Vagina (tissue), 2 donors: Measurements from ENCODE around the gene MT1A. TPM values are rescaled to one million over a fixed set of nuclear protein-coding genes. Genes with fewer than 3 reads are reported as not detected.

Experiments used
- DNase-seq, 2 donors: peaks; one replicate each; pipeline ENCODE4 v3.0.0-alpha.2; 2017; ENCODE audit errors: extremely low spot score in 2 of 2
- H3K27ac ChIP-seq: fragments of 200-600 bp; sonication (generic); one replicate; pipeline ENCODE4 v1.5.1; 2019
- H3K27me3 ChIP-seq: fragments of 200-600 bp; sonication (generic); one replicate; pipeline ENCODE4 v1.5.1; 2019
- H3K36me3 ChIP-seq, 2 donors: fragments of 200-600 bp; sonication (generic); one replicate each; pipeline ENCODE4 v1.5.1; 2017 to 2019
- H3K4me1 ChIP-seq: fragments of 200-600 bp; sonication (generic); one replicate; pipeline ENCODE4 v1.5.1; 2019
- H3K4me3 ChIP-seq, 2 donors: fragments of 200-600 bp; sonication (generic); 1 replicate in 1 of 2; 2 replicates in 1 of 2; pipeline ENCODE4 v1.5.1; 2016 to 2019
- H3K9me3 ChIP-seq: fragments of 200-600 bp; sonication (generic); one replicate; pipeline ENCODE4 v1.5.1; 2019
- POLR2A ChIP-seq, 2 donors: fragments of 450-650 bp; IDR thresholded peaks; one replicate each; pipeline ENCODE4 v1.6.1; 2017; ENCODE audit warnings: antibody characterized with exemption in 2 of 2, mild to moderate bottlenecking in 2 of 2, moderate library complexity in 2 of 2
- POLR2AphosphoS5 ChIP-seq, 2 donors: sonication (generic); formaldehyde crosslinking; IDR thresholded peaks; one replicate each; pipeline ENCODE4 v1.9.0; 2017; ENCODE audit warnings: antibody characterized with exemption in 2 of 2, mild to moderate bottlenecking in 2 of 2, low read depth in 1 of 2; ENCODE audit not compliant: insufficient read depth in 1 of 2
- intact Hi-C: fragments of 100-400 bp; cut with DNase I; formaldehyde crosslinking; loops from one replicate; pipeline ENCODE4 v1.15.1; 2023
- total RNA-seq: library from RNA; depleted of rRNA; stranded (reverse); fragments of >200 nt; gene quantifications from one replicate; pipeline ENCODE4 v1.2.3, GENCODE V29; 2016
- TF ChIP-seq, protein P1 (sequence below), 3 experiments: fragments of 450-650 bp in 2 of 3; fragments of 200-600 bp in 1 of 3; sonication (generic) in 1 of 3; IDR thresholded peaks; one replicate each; pipeline ENCODE4 v1.5.1; 2017 to 2019; ENCODE audit warnings: antibody characterized with exemption in 3 of 3, mild to moderate bottlenecking in 2 of 3, moderate library complexity in 2 of 3

MT1A gene
- total RNA-seq, 1 donor from 2014 or later: 110 TPM

DNA sequence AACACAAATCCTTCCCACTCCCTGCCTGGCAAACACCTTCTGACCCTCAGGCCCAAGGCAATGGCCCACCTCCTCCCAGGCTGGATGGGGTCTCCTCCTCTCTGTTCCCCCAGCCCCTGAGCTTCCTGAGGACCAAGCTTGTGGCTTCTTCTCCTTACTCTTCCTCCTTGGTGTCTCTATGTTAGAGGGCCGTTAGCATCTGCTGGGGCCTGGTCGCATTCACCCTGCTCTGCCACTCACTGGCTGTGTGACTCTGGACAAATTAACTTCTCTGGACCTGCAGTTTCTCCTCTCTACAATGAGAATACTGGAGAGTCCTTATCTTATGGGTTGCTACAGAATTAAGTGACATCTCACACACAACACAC, 30.8 kb upstream of the MT1A start:
- peaks cover 51% of the 10 kb centered on the region for H3K4me1 ChIP-seq
- intact Hi-C loops: loop anchor here (2.0 kb wide), 2 partner anchors 25 to 75 kb away; partner anchors contain the start of genes MT1M and MT1X
- TF ChIP-seq, protein P1, sequence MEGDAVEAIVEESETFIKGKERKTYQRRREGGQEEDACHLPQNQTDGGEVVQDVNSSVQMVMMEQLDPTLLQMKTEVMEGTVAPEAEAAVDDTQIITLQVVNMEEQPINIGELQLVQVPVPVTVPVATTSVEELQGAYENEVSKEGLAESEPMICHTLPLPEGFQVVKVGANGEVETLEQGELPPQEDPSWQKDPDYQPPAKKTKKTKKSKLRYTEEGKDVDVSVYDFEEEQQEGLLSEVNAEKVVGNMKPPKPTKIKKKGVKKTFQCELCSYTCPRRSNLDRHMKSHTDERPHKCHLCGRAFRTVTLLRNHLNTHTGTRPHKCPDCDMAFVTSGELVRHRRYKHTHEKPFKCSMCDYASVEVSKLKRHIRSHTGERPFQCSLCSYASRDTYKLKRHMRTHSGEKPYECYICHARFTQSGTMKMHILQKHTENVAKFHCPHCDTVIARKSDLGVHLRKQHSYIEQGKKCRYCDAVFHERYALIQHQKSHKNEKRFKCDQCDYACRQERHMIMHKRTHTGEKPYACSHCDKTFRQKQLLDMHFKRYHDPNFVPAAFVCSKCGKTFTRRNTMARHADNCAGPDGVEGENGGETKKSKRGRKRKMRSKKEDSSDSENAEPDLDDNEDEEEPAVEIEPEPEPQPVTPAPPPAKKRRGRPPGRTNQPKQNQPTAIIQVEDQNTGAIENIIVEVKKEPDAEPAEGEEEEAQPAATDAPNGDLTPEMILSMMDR (IDR thresholded peaks at IDR 0.05): no peak
- TF ChIP-seq POLR2AphosphoS5 (IDR thresholded peaks at IDR 0.05; ENCODE audit: insufficient read depth in 1 of 2, low read depth in 1 of 2) (no peak), POLR2A (IDR thresholded peaks at IDR 0.05) (no peak)

DNA sequence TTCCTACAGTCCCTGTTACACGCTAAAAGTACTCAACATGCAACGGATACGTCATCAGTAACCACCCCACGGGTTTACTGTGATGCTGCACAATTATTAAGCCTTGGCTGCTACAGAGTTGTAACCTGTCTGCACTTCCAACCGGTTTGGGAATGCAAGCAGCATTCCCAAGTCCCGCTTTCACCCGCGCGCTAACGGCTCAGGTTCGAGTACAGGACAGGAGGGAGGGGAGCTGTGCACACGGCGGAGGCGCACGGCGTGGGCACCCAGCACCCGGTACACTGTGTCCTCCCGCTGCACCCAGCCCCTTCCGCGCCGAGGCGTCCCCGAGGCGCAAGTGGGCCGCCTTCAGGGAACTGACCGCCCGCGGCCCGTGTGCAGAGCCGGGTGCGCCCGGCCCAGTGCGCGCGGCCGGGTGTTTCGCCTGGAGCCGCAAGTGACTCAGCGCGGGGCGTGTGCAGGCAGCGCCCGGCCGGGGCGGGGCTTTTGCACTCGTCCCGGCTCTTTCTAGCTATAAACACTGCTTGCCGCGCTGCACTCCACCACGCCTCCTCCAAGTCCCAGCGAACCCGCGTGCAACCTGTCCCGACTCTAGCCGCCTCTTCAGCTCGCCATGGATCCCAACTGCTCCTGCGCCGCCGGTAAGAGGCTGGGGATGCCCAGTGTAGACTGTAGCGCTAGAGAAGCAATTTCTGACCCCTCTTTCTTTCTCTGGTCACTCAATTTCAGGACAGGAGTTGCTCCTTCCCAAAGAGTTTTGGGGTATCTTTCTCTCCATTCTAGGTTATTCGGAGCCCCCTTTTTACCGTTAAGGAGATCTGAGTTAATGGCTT, 30.2 kb upstream of the MT1A start, which contains the start of gene MT2A:
MT2A (plus strand) TSS at position 542 of the 833 bp plus-strand sequence; CDS start at position 614, 72 bp downstream.
- Histone ChIP-seq H3K27me3 (no peaks in the 10 kb centered on the region), H3K4me3 (peak within 1 kb of the TSS; percentile 63 to 67), H3K4me1 (peaks cover 51% of the 10 kb centered on the region), H3K36me3 (no peaks in the 10 kb centered on the region), H3K9me3 (no peaks in the 10 kb centered on the region), H3K27ac (peak within 1 kb of the TSS; percentile 83)
- peak in 1 of 2 donors; percentile 97 for DNase-seq
- TF ChIP-seq POLR2AphosphoS5 (IDR thresholded peaks at IDR 0.05; ENCODE audit: insufficient read depth in 1 of 2, low read depth in 1 of 2) (peak; percentile 76 to 96), POLR2A (IDR thresholded peaks at IDR 0.05) (peak in 1 of 2 donors; percentile 91)
- TF ChIP-seq, protein P1 (IDR thresholded peaks at IDR 0.05): no peak
- intact Hi-C loops: loop anchor here (2.0 kb wide), 1 partner anchor 25 kb away; the partner anchor contains the start of gene MT1M

More for the DNA sequence above, 30.8 kb upstream of the MT1A start:
- no peak for DNase-seq
- Histone ChIP-seq H3K9me3 (no peaks in the 10 kb centered on the region), H3K27ac (peak overlapping the region; percentile 83), H3K4me3 (peak overlapping the region; percentile 63 to 67), H3K27me3 (no peaks in the 10 kb centered on the region), H3K36me3 (no peaks in the 10 kb centered on the region)

DNA sequence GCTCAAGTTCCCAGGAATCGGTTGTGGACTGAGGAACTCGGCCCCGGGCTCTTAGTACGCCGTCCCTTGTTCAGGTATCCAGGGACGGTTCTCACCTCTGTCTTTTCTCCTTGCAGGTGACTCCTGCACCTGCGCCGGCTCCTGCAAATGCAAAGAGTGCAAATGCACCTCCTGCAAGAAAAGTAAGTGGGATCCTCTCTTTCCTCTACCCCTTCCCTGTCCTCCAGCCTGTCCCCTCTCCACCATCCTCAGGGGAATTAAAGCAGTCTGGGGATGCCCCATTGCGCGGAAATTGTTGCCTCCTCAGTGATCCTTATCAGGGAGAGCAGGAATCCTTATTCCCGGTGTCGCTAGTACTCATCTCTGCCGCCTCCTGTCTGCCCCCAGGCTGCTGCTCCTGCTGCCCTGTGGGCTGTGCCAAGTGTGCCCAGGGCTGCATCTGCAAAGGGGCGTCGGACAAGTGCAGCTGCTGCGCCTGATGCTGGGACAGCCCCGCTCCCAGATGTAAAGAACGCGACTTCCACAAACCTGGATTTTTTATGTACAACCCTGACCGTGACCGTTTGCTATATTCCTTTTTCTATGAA, 29.5 kb upstream of the MT1A start:
- Histone ChIP-seq H3K4me3 (peak overlapping the region; percentile 63 to 67), H3K27me3 (no peaks in the 10 kb centered on the region), H3K9me3 (no peaks in the 10 kb centered on the region), H3K4me1 (peaks cover 51% of the 10 kb centered on the region), H3K36me3 (no peaks in the 10 kb centered on the region), H3K27ac (peak overlapping the region; percentile 83)
- no peak for DNase-seq
- intact Hi-C loops: loop anchor here (2.0 kb wide), 1 partner anchor 24 kb away; the partner anchor contains the start of gene MT1M
- TF ChIP-seq POLR2A (IDR thresholded peaks at IDR 0.05) (no peak), POLR2AphosphoS5 (IDR thresholded peaks at IDR 0.05; ENCODE audit: insufficient read depth in 1 of 2, low read depth in 1 of 2) (no peak)
- TF ChIP-seq, protein P1 (IDR thresholded peaks at IDR 0.05): no peak

DNA sequence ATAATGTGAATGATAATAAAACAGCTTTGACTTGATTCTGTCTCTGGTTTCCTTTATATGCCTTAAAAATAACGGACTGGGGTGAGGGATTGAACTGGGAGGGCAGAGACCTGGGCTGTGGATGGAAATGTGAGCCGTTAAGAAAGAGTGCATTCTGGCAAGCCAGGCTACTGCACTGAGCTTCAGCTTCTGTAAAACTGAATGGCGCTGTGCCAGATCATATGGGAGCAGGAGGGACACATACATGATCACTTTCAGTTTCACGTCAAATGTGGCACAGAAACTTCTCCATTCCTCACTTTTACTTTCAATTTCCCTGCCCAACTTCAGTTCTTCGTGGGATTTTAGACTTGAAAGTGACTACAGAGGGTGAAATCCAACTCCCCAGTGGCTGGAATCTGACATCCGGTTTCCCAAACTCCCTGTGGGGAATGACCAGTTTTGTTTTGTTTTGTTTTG, 29.0 kb upstream of the MT1A start:
- peak overlapping the region; percentile 63 to 67 for H3K4me3 ChIP-seq
- intact Hi-C loops: loop anchor here (2.0 kb wide), 1 partner anchor 23 kb away; the partner anchor contains the start of gene MT1M
- peak overlapping the region; percentile 83 for H3K27ac ChIP-seq
- no peaks in the 10 kb centered on the region for H3K27me3 ChIP-seq
- TF ChIP-seq, protein P1 (IDR thresholded peaks at IDR 0.05): peak in 1 of 3 experiments; percentile 27
- TF ChIP-seq POLR2AphosphoS5 (IDR thresholded peaks at IDR 0.05; ENCODE audit: insufficient read depth in 1 of 2, low read depth in 1 of 2): no peak
- DNase-seq: no peak
- no peaks in the 10 kb centered on the region for H3K36me3 ChIP-seq
- H3K9me3 ChIP-seq: no peaks in the 10 kb centered on the region
- H3K4me1 ChIP-seq: peaks cover 51% of the 10 kb centered on the region
